GM23338 (cell line): ENCODE data around the gene GPR142. TPM values are rescaled to one million over a fixed set of nuclear protein-coding genes. Genes with fewer than 3 reads are reported as not detected.

ENCODE experiments used
- ATAC-seq: fragments of 200-7000 bp; cut with Tn5 transposase; 3 replicates; pipeline ENCODE4 v1.9.1; 2020
- DNase-seq: peaks from one replicate; pipeline ENCODE4 v3.0.0-alpha.2; 2015; ENCODE audit warnings: low spot score
- H2AFZ ChIP-seq: fragments of 200-600 bp; sonication (generic); 2 replicates; pipeline ENCODE4 v1.8.0; 2016; ENCODE audit warnings: antibody characterized with exemption, mild to moderate bottlenecking, moderate library complexity
- H3F3A ChIP-seq: fragments of 200-600 bp; sonication (generic); replicated peaks from 2 replicates; pipeline ENCODE4 v1.8.0; 2017; ENCODE audit warnings: antibody characterized with exemption, mixed run types, low read depth
- H3K27ac ChIP-seq: fragments of 200-600 bp; sonication (generic); 2 replicates; pipeline ENCODE4 v1.6.1; 2016; ENCODE audit warnings: low read depth
- H3K27me3 ChIP-seq: fragments of 200-600 bp; sonication (generic); 2 replicates; pipeline ENCODE4 v1.8.0; 2016; ENCODE audit warnings: mild to moderate bottlenecking, mixed run types, moderate library complexity; ENCODE audit not compliant: insufficient read depth
- H3K36me3 ChIP-seq: fragments of 200-600 bp; sonication (generic); 2 replicates; pipeline ENCODE4 v1.8.0; 2016; ENCODE audit warnings: mild to moderate bottlenecking; ENCODE audit not compliant: insufficient read depth
- H3K4me1 ChIP-seq: fragments of 200-600 bp; sonication (generic); 2 replicates; pipeline ENCODE4 v1.8.0; 2016; ENCODE audit warnings: mild to moderate bottlenecking, moderate library complexity; ENCODE audit not compliant: insufficient read depth
- H3K4me2 ChIP-seq: fragments of 200-600 bp; sonication (generic); 2 replicates; pipeline ENCODE4 v1.7.1; 2017; ENCODE audit warnings: mixed run types
- H3K4me3 ChIP-seq: fragments of 200-600 bp; sonication (generic); 2 replicates; pipeline ENCODE4 v1.6.1; 2016; ENCODE audit warnings: mixed run types
- H3K79me2 ChIP-seq: fragments of 200-600 bp; sonication (generic); replicated peaks from 2 replicates; pipeline ENCODE4 v1.8.0; 2017; ENCODE audit warnings: mild to moderate bottlenecking; ENCODE audit not compliant: insufficient read depth
- H3K9me2 ChIP-seq: fragments of 200-600 bp; sonication (generic); 2 replicates; pipeline ENCODE4 v1.8.0; 2017; ENCODE audit not compliant: insufficient read depth
- H4K20me1 ChIP-seq: fragments of 200-600 bp; sonication (generic); replicated peaks from 2 replicates; pipeline ENCODE4 v1.8.0; 2017; ENCODE audit warnings: mild to moderate bottlenecking; ENCODE audit not compliant: insufficient read depth
- H3K27ac Mint-ChIP-seq: 2 replicates; pipeline ENCODE4 v1.8.0; 2020; ENCODE audit warnings: inconsistent platforms, mild to moderate bottlenecking, moderate library complexity, mixed read lengths
- H3K27me3 Mint-ChIP-seq: 3 replicates; pipeline ENCODE4 v1.8.0; 2022; ENCODE audit warnings: low read depth, mild to moderate bottlenecking, moderate library complexity, mixed read lengths, inconsistent platforms; ENCODE audit not compliant: insufficient read depth, poor library complexity
- H3K36me3 Mint-ChIP-seq: 3 replicates; pipeline ENCODE4 v1.8.0; 2021; ENCODE audit warnings: low read depth, mild to moderate bottlenecking, inconsistent platforms, moderate library complexity, mixed read lengths
- H3K4me1 Mint-ChIP-seq: 3 replicates; pipeline ENCODE4 v1.8.0; 2020; ENCODE audit warnings: mild to moderate bottlenecking, inconsistent platforms, mixed read lengths
- H3K4me3 Mint-ChIP-seq: 3 replicates; pipeline ENCODE4 v1.8.0; 2021; ENCODE audit warnings: moderate library complexity, mild to moderate bottlenecking, inconsistent platforms, mixed read lengths
- H3K9me3 Mint-ChIP-seq: 3 replicates; pipeline ENCODE4 v1.8.0; 2020; ENCODE audit warnings: moderate library complexity, mild to moderate bottlenecking, inconsistent platforms, mixed read lengths
- CREB1 ChIP-seq: fragments of 250-450 bp; sonication (Bioruptor Pico); IDR thresholded peaks from 2 replicates; pipeline ENCODE4 v1.5.0; 2020; ENCODE audit warnings: low read depth, mild to moderate bottlenecking, moderate library complexity
- ETS1 ChIP-seq: IDR thresholded peaks from 2 replicates; pipeline ENCODE4 v1.6.1; 2016; ENCODE audit warnings: antibody characterized with exemption
- EZH2 ChIP-seq: fragments of 200-600 bp; sonication (generic); IDR thresholded peaks from one replicate; pipeline ENCODE4 v1.8.0; 2017; ENCODE audit warnings: antibody characterized with exemption, mild to moderate bottlenecking, low read depth; ENCODE audit not compliant: unreplicated experiment
- EZH2phosphoT487 ChIP-seq: fragments of 200-600 bp; sonication (generic); IDR thresholded peaks from one replicate; pipeline ENCODE4 v1.8.1; 2018; ENCODE audit warnings: antibody characterized with exemption; ENCODE audit not compliant: unreplicated experiment
- NANOG ChIP-seq: IDR thresholded peaks from 2 replicates; pipeline ENCODE4 v1.6.1; 2016; ENCODE audit warnings: antibody characterized with exemption, borderline replicate concordance
- POLR2AphosphoS5 ChIP-seq: IDR thresholded peaks from 2 replicates; pipeline ENCODE4 v1.6.1; 2016; ENCODE audit warnings: antibody characterized with exemption, low read depth
- REST ChIP-seq: IDR thresholded peaks from one replicate; pipeline ENCODE4 v1.6.1; 2018; ENCODE audit warnings: antibody characterized with exemption; ENCODE audit not compliant: unreplicated experiment
- STAT1 ChIP-seq: IDR thresholded peaks from one replicate; pipeline ENCODE4 v1.6.1; 2016; ENCODE audit warnings: antibody characterized with exemption; ENCODE audit not compliant: unreplicated experiment
- ZNF114 ChIP-seq: fragments of 250-450 bp; sonication (Bioruptor Pico); IDR thresholded peaks from 2 replicates; pipeline ENCODE4 v1.5.0; 2020; ENCODE audit warnings: mild to moderate bottlenecking, moderate library complexity
- ZNF331 ChIP-seq: fragments of 250-450 bp; sonication (Bioruptor Pico); IDR thresholded peaks from 2 replicates; pipeline ENCODE4 v1.5.0; 2020; ENCODE audit warnings: low read depth, mild to moderate bottlenecking, moderate library complexity
- polyA plus RNA-seq: library from polyadenylated mRNA; unstranded; fragments of >200 nt; fragmentation: Nextera tagmentation; extraction: Ambion mirVana; gene quantifications from 2 replicates; pipeline ENCODE4 v1.2.1, GENCODE V29; 2016
- total RNA-seq: library from RNA; depleted of rRNA; stranded (reverse); fragments of >200 nt; shearing (Covaris generic); gene quantifications from 2 replicates; pipeline ENCODE4 v1.2.3, GENCODE V29; 2014
- TF ChIP-seq, protein P1 (sequence below): fragments of 250-450 bp; sonication (Bioruptor Pico); IDR thresholded peaks from 2 replicates; pipeline ENCODE4 v1.5.0; 2020; ENCODE audit warnings: mild to moderate bottlenecking, moderate library complexity

The GPR142 gene
- total and polyA plus RNA-seq, 2 experiments from 2014 or later: not detected

- TF ChIP-seq REST (no peak), EZH2 (no peak)
Observed at GRCh38 chr17:74354561-74354960, 12.7 kb upstream of the GPR142 start (continued).

GRCh38 chr17:74355065-74355464 is 12.2 kb upstream of the GPR142 start:
- peaks cover 6% of the 10 kb centered on the region; the same call in 2 of the 3 replicates for H3K36me3 Mint-ChIP-seq
- no peak for TF ChIP-seq CREB1 (CRISPR knock-in tag)
- TF ChIP-seq ETS1: no peak
- TF ChIP-seq ZNF331 (CRISPR knock-in tag): no peak
- no peak for TF ChIP-seq STAT1
- TF ChIP-seq ZNF114 (CRISPR knock-in tag): no peak
- no peak for TF ChIP-seq REST
- TF ChIP-seq NANOG: no peak
- TF ChIP-seq, protein P1, sequence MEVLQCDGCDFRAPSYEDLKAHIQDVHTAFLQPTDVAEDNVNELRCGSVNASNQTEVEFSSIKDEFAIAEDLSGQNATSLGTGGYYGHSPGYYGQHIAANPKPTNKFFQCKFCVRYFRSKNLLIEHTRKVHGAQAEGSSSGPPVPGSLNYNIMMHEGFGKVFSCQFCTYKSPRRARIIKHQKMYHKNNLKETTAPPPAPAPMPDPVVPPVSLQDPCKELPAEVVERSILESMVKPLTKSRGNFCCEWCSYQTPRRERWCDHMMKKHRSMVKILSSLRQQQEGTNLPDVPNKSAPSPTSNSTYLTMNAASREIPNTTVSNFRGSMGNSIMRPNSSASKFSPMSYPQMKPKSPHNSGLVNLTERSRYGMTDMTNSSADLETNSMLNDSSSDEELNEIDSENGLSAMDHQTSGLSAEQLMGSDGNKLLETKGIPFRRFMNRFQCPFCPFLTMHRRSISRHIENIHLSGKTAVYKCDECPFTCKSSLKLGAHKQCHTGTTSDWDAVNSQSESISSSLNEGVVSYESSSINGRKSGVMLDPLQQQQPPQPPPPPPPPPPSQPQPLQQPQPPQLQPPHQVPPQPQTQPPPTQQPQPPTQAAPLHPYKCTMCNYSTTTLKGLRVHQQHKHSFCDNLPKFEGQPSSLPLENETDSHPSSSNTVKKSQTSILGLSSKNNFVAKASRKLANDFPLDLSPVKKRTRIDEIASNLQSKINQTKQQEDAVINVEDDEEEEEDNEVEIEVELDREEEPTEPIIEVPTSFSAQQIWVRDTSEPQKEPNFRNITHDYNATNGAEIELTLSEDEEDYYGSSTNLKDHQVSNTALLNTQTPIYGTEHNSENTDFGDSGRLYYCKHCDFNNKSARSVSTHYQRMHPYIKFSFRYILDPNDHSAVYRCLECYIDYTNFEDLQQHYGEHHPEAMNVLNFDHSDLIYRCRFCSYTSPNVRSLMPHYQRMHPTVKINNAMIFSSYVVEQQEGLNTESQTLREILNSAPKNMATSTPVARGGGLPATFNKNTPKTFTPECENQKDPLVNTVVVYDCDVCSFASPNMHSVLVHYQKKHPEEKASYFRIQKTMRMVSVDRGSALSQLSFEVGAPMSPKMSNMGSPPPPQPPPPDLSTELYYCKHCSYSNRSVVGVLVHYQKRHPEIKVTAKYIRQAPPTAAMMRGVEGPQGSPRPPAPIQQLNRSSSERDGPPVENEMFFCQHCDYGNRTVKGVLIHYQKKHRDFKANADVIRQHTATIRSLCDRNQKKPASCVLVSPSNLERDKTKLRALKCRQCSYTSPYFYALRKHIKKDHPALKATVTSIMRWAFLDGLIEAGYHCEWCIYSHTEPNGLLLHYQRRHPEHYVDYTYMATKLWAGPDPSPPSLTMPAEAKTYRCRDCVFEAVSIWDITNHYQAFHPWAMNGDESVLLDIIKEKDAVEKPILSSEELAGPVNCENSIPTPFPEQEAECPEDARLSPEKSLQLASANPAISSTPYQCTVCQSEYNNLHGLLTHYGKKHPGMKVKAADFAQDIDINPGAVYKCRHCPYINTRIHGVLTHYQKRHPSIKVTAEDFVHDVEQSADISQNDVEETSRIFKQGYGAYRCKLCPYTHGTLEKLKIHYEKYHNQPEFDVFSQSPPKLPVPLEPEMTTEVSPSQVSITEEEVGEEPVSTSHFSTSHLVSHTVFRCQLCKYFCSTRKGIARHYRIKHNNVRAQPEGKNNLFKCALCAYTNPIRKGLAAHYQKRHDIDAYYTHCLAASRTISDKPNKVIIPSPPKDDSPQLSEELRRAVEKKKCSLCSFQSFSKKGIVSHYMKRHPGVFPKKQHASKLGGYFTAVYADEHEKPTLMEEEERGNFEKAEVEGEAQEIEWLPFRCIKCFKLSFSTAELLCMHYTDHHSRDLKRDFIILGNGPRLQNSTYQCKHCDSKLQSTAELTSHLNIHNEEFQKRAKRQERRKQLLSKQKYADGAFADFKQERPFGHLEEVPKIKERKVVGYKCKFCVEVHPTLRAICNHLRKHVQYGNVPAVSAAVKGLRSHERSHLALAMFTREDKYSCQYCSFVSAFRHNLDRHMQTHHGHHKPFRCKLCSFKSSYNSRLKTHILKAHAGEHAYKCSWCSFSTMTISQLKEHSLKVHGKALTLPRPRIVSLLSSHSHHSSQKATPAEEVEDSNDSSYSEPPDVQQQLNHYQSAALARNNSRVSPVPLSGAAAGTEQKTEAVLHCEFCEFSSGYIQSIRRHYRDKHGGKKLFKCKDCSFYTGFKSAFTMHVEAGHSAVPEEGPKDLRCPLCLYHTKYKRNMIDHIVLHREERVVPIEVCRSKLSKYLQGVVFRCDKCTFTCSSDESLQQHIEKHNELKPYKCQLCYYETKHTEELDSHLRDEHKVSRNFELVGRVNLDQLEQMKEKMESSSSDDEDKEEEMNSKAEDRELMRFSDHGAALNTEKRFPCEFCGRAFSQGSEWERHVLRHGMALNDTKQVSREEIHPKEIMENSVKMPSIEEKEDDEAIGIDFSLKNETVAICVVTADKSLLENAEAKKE (CRISPR knock-in tag): no peak
- TF ChIP-seq EZH2phosphoT487: no peak
- TF ChIP-seq EZH2: no peak
- no peak for TF ChIP-seq POLR2AphosphoS5

More at GRCh38 chr17:74355065-74355464, 12.2 kb upstream of the GPR142 start:
- Histone ChIP-seq H2AFZ (no peak overlapping the region), H3K4me2 (no peak overlapping the region), H3K79me2 (no peaks in the 10 kb centered on the region), H3K4me3 (no peak overlapping the region), H3K4me1 (peaks cover 4% of the 10 kb centered on the region; the same call in 1 of the 2 replicates), H3K27me3 (peaks cover 76% of the 10 kb centered on the region), H3F3A (no peaks in the 10 kb centered on the region), H3K36me3 (no peaks in the 10 kb centered on the region), H3K9me2 (no peaks in the 10 kb centered on the region), H3K27ac (no peak overlapping the region), H4K20me1 (no peaks in the 10 kb centered on the region; the same call in 1 of the 2 replicates)
- no peak for DNase-seq
- no peak overlapping the region for H3K4me3 Mint-ChIP-seq
- no peak for ATAC-seq
- H3K9me3 Mint-ChIP-seq: no peaks in the 10 kb centered on the region
- H3K27me3 Mint-ChIP-seq: peaks cover 59% of the 10 kb centered on the region
- peaks cover 17% of the 10 kb centered on the region for H3K4me1 Mint-ChIP-seq
- no peak overlapping the region for H3K27ac Mint-ChIP-seq
